Esophagus squamous epithelium (tissue), 5 donors: ENCODE data around the gene SCO1. TPM values are rescaled to one million over a fixed set of nuclear protein-coding genes. Genes with fewer than 3 reads are reported as not detected.

Experiments used
- DNase-seq: peaks from one replicate; lab custom pipeline; 2025; lab: John Stamatoyannopoulos, UW
- H3K27ac ChIP-seq, 4 donors: fragments of 200-600 bp; sonication (generic); one replicate each; pipeline ENCODE4 v1.5.1; 2016 to 2019; ENCODE audit warnings: mild to moderate bottlenecking in 1 of 4
- H3K27me3 ChIP-seq, 4 donors: fragments of 200-600 bp; sonication (generic); 1 replicate in 3 of 4; 2 replicates in 1 of 4; pipeline versions ENCODE4 v1.5.1 to v1.6.0; 2017 to 2021; ENCODE audit warnings: antibody characterized with exemption in 1 of 4
- H3K36me3 ChIP-seq, 3 donors: fragments of 200-600 bp; sonication (generic); one replicate each; pipeline ENCODE4 v1.5.1; 2016 to 2019
- H3K4me1 ChIP-seq, 3 donors: fragments of 200-600 bp; sonication (generic); one replicate each; pipeline ENCODE4 v1.5.1; 2017 to 2019
- H3K4me3 ChIP-seq, 4 donors: fragments of 200-600 bp; sonication (generic); 1 replicate in 3 of 4; 2 replicates in 1 of 4; pipeline ENCODE4 v1.5.1; 2016 to 2019; ENCODE audit warnings: mild to moderate bottlenecking in 2 of 4, moderate library complexity in 1 of 4
- H3K9me3 ChIP-seq, 3 donors: fragments of 200-600 bp; sonication (generic); one replicate each; pipeline ENCODE4 v1.5.1; 2016 to 2019
- CTCF ChIP-seq, 6 experiments: fragments of 450-650 bp in 4 of 6; fragments of 200-600 bp in 2 of 6; sonication (generic) in 2 of 6; IDR thresholded peaks; one replicate each; pipeline ENCODE4 v1.5.1; 2016 to 2019; ENCODE audit warnings: antibody characterized with exemption in 6 of 6, mild to moderate bottlenecking in 4 of 6, moderate library complexity in 4 of 6
- POLR2A ChIP-seq, 4 donors: fragments of 450-650 bp; IDR thresholded peaks; one replicate each; pipeline ENCODE4 v1.6.1; 2017; ENCODE audit warnings: antibody characterized with exemption in 4 of 4, mild to moderate bottlenecking in 4 of 4, moderate library complexity in 3 of 4
- WGBS, 2 donors: methylation state at CpG; one replicate each; pipeline ENCODE4 v1.1.5; 2018; 5-methylcytosine and 5-hydroxymethylcytosine counted together
- intact Hi-C: fragments of 100-400 bp; cut with DNase I; formaldehyde crosslinking; loops from one replicate; pipeline ENCODE4 v1.15.0; 2022
- total RNA-seq, 4 donors: library from RNA; depleted of rRNA; stranded (reverse); fragments of >200 nt; gene quantifications; one replicate each; pipeline ENCODE4 v1.1.0, GENCODE V29; 2016
- donor health status: DM: yes; HTN: yes; CAD: no.

SCO1 gene
- total RNA-seq, 4 donors from 2014 or later, result 15.4 to 25.6 (median 20.3) TPM

GRCh38 chr17:10638151-10638550, 59.2 kb downstream of the SCO1 start:
- no peak overlapping the region for H3K27ac ChIP-seq
- peaks cover 0 to 68% (median 3%) of the 10 kb centered on the region in 3 donors for H3K36me3 ChIP-seq
- no peaks in the 10 kb centered on the region for H3K4me1 ChIP-seq
- no peaks in the 10 kb centered on the region for H3K27me3 ChIP-seq
- 89 to 93% methylated on average over 14 to 24 of the region's 25 CpGs for whole genome bisulfite sequencing, 2 donors
- H3K9me3 ChIP-seq, result no peaks in the 10 kb centered on the region
- TF ChIP-seq POLR2A (IDR thresholded peaks at IDR 0.05) (no peak), CTCF (IDR thresholded peaks at IDR 0.05) (no peak)
- no peak overlapping the region for H3K4me3 ChIP-seq
- intact Hi-C loops, result no loop called here
- DNase-seq, result no peak

GRCh38 chr17:10635290-10635689, 62.0 kb downstream of the SCO1 start:
- peaks cover 0 to 6% (median 0%) of the 10 kb centered on the region in 3 donors for H3K4me1 ChIP-seq
- H3K36me3 ChIP-seq, result peaks cover 0 to 54% (median 3%) of the 10 kb centered on the region in 3 donors
- no peak overlapping the region for H3K4me3 ChIP-seq
- no peaks in the 10 kb centered on the region for H3K9me3 ChIP-seq
- WGBS, 2 donors, result 90 to 91% methylated on average over 13 to 14 of the region's 14 CpGs
- TF ChIP-seq CTCF (IDR thresholded peaks at IDR 0.05), result no peak
- no peak for TF ChIP-seq POLR2A (IDR thresholded peaks at IDR 0.05)
- no peak for DNase-seq
- no peak overlapping the region for H3K27ac ChIP-seq
- intact Hi-C loops, result no loop called here
- H3K27me3 ChIP-seq, result no peaks in the 10 kb centered on the region

GRCh38 chr17:10633738-10634379, 63.5 kb downstream of the SCO1 start:
- no peak overlapping the region for H3K27ac ChIP-seq
- no peaks in the 10 kb centered on the region for H3K27me3 ChIP-seq
- intact Hi-C loops, result no loop called here
- WGBS, 2 donors, result 82 to 87% methylated on average over 15 of the region's 15 CpGs
- TF ChIP-seq POLR2A (IDR thresholded peaks at IDR 0.05), result no peak
- H3K4me3 ChIP-seq, result no peak overlapping the region
- peaks cover 0 to 49% (median under 1%) of the 10 kb centered on the region in 3 donors for H3K36me3 ChIP-seq
- H3K4me1 ChIP-seq, result peaks cover 0 to 6% (median 0%) of the 10 kb centered on the region in 3 donors
- H3K9me3 ChIP-seq, result no peaks in the 10 kb centered on the region
- DNase-seq, result no peak

- no peak overlapping the region for H3K4me3 ChIP-seq
- WGBS, 2 donors, result 76 to 88% methylated on average over 12 to 15 of the region's 15 CpGs
- intact Hi-C loops, result no loop called here
- no peaks in the 10 kb centered on the region for H3K27me3 ChIP-seq
- no peak overlapping the region for H3K27ac ChIP-seq
- no peak for DNase-seq
- TF ChIP-seq POLR2A (IDR thresholded peaks at IDR 0.05), result no peak
- TF ChIP-seq CTCF (IDR thresholded peaks at IDR 0.05), result no peak
- peaks cover 0 to 36% (median 0%) of the 10 kb centered on the region in 3 donors for H3K36me3 ChIP-seq
- H3K9me3 ChIP-seq, result no peaks in the 10 kb centered on the region
- H3K4me1 ChIP-seq, result peaks cover 0 to 6% (median 0%) of the 10 kb centered on the region in 3 donors
Observed at GRCh38 chr17:10631701-10632100, 65.6 kb downstream of the SCO1 start.

- no peak for DNase-seq
- no peaks in the 10 kb centered on the region for H3K9me3 ChIP-seq
- no peak overlapping the region for H3K27ac ChIP-seq
- H3K4me1 ChIP-seq, result peaks cover 0 to 6% (median 0%) of the 10 kb centered on the region in 3 donors
- no peaks in the 10 kb centered on the region for H3K27me3 ChIP-seq
- 48 to 50% methylated on average over 18 of the region's 18 CpGs for WGBS, 2 donors
- peak; percentile 36 to 75 (median 63) for TF ChIP-seq CTCF (IDR thresholded peaks at IDR 0.05)
- TF ChIP-seq POLR2A (IDR thresholded peaks at IDR 0.05), result no peak
- H3K36me3 ChIP-seq, result peaks cover 0 to 36% (median 0%) of the 10 kb centered on the region in 3 donors
- intact Hi-C loops, result no loop called here
- no peak overlapping the region for H3K4me3 ChIP-seq
Observed at GRCh38 chr17:10631048-10631700, 66.2 kb downstream of the SCO1 start.
